Fibroblast of lung (primary cell): Measurements from ENCODE around the gene CHCHD6.

Experiments used
- EZH2 ChIP-seq: IDR thresholded peaks from 2 replicates; pipeline ENCODE4 v1.5.1; 2012; ENCODE audit warnings: low read length, control low read depth, mild to moderate bottlenecking; ENCODE audit errors: missing control alignments
- TF ChIP-seq, protein P1 (sequence below), 2 donors: IDR thresholded peaks in 1 of 2; conservative IDR thresholded peaks in 1 of 2; 1 replicate in 1 of 2; 2 replicates in 1 of 2; pipeline ENCODE4 v1.5.1; 2011 to 2012; ENCODE audit warnings: low read length in 2 of 2, control low read depth in 1 of 2, inconsistent platforms in 1 of 2, low read depth in 1 of 2, mild to moderate bottlenecking in 1 of 2

DNA sequence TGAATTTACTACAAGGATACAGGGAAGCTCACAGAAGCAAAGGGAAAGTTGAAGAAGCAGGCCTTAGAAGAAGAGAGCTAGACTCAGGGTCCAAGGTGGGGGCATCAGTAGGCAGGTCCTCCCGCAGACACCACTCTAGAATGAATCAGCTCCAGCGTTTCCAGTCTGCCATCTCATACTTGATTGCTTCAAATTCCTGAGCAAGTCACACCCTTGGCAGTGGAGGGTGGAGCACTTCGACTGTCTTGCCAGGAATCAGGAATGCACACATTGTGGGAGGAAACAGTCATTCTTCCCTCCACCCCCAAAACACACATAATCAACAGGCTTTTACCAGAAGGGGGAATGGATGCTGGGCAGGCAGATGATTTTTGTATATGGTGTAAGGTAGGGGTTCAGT is 78.5 kb downstream of the CHCHD6 start:
- TF ChIP-seq, protein P1, sequence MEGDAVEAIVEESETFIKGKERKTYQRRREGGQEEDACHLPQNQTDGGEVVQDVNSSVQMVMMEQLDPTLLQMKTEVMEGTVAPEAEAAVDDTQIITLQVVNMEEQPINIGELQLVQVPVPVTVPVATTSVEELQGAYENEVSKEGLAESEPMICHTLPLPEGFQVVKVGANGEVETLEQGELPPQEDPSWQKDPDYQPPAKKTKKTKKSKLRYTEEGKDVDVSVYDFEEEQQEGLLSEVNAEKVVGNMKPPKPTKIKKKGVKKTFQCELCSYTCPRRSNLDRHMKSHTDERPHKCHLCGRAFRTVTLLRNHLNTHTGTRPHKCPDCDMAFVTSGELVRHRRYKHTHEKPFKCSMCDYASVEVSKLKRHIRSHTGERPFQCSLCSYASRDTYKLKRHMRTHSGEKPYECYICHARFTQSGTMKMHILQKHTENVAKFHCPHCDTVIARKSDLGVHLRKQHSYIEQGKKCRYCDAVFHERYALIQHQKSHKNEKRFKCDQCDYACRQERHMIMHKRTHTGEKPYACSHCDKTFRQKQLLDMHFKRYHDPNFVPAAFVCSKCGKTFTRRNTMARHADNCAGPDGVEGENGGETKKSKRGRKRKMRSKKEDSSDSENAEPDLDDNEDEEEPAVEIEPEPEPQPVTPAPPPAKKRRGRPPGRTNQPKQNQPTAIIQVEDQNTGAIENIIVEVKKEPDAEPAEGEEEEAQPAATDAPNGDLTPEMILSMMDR (conservative IDR thresholded peaks at IDR 0.05 in 1 of 2, IDR thresholded peaks at IDR 0.05 in 1 of 2; ENCODE audit: low read depth in 1 of 2, low read length in 2 of 2): no peak
- TF ChIP-seq EZH2: no peak
